GM12874 (cell line): ENCODE measurements around the gene RHBDD2.

Experiments
- TF ChIP-seq, protein P1 (sequence below): IDR thresholded peaks from 2 replicates; pipeline ENCODE4 v1.5.1; 2011; ENCODE audit warnings: low read depth, mild to moderate bottlenecking, control low read depth, low read length, moderate library complexity; ENCODE audit not compliant: insufficient read depth

RHBDD2 gene

DNA sequence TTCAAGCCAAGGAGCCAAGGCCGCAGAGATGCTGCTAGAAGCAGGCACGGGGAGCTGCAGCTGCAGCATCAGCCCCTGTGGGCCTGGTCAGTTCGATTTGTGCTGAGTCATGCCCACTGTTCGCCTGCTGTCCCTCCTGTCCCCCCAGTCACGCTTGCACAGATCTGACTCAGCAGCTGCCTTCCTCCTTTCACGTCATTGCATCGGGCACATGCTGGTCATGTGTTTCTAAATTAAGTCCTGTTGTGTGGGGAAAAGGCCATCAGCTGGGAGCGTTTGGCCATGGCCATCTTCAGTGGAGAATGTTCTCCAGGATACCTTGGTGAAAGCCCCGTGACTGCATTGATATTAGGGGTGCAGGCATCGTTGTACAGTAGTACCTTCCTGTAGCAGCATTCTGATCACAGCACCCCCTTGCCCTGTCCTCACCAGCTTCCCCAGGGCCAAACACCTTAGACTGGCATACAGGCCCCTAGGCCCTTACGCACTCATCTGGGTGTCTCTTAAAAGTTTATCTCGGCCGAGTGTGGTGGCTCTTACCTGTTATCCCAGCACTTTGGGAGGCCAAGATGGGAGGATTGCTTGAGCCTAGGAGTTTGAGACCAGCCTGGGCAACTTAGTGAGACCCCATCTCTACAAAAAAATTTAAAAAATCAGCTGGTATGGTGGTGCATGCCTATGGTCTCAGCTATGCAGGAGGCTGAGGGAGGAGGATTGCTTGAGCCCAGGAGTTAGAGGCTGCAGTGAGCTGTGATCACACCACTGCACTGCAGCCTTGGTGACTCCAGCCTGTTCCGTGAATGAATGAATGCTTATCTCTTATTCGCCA lies 59.3 kb downstream of the RHBDD2 start:
- TF ChIP-seq, protein P1, sequence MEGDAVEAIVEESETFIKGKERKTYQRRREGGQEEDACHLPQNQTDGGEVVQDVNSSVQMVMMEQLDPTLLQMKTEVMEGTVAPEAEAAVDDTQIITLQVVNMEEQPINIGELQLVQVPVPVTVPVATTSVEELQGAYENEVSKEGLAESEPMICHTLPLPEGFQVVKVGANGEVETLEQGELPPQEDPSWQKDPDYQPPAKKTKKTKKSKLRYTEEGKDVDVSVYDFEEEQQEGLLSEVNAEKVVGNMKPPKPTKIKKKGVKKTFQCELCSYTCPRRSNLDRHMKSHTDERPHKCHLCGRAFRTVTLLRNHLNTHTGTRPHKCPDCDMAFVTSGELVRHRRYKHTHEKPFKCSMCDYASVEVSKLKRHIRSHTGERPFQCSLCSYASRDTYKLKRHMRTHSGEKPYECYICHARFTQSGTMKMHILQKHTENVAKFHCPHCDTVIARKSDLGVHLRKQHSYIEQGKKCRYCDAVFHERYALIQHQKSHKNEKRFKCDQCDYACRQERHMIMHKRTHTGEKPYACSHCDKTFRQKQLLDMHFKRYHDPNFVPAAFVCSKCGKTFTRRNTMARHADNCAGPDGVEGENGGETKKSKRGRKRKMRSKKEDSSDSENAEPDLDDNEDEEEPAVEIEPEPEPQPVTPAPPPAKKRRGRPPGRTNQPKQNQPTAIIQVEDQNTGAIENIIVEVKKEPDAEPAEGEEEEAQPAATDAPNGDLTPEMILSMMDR, result no peak
